ENCODE measurements around the gene CDX2. TPM values are rescaled to one million over a fixed set of nuclear protein-coding genes. Genes with fewer than 3 reads are reported as not detected.
A peak's percentile ranks its signal among the peaks of the same experiment; 100 is the strongest.

CDX2 gene
- total RNA-seq, 1 experiment from 2014 or later = not detected

DNA sequence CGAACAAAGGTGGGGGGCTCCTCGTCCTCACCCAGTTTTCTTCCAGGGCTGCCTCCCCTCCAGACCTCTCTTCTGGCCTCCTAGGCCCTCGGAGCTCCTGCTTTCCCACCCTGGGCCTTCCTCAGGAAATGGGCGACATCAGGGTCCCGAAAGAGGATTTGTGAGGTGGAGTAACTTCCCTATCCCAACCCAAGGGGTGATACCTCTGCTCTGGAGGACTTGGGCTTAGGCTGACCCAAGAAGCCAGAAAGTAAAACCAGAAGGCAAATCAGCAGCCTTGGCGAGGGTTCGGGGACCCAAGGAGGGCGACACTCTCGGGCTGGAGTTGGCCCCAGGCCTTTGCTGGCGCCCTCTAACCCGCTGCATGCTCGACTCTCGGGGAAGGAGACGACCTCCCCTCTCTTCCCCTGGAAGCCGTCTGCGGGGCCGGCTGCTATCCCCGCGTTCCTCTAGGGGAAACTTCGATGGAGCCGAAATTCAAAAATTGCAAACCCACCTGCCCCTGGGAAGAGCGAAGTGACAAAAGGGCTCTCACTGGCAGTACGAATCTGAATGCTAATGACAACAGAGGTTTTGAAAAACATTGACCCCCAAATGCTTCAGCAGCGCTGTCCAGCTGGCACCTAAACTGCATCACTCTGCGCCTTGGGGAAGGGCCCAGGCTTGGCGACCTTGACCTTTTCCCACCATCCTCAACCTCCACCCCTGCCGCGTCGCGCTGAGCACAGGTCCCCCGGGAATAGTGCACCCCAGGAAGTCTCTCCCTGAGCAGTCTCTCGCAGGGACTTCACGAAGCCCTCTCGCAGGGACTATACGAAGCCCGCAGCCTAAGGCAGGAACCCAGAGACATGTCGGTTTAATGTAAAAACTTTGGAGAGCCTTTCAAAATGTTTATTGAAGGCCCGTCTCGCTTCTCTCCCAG, 46.9 kb downstream of the CDX2 start:
- Histone ChIP-seq H3K36me3 (replicated peaks; ENCODE audit: control insufficient read depth, insufficient read depth, low read length) (no peaks in the 10 kb centered on the region), H3K27me3 (ENCODE audit: control insufficient read depth, insufficient read depth, low read length) (peaks cover 100% of the 10 kb centered on the region), H3K4me3 (ENCODE audit: insufficient read depth, low read depth, low read length) (no peak overlapping the region)
- peak; percentile 67 for DNase-seq

- Histone ChIP-seq H3K27me3 (ENCODE audit: control insufficient read depth, insufficient read depth, low read length) (peaks cover 100% of the 10 kb centered on the region), H3K36me3 (replicated peaks; ENCODE audit: control insufficient read depth, insufficient read depth, low read length) (no peaks in the 10 kb centered on the region), H3K4me3 (ENCODE audit: insufficient read depth, low read depth, low read length) (no peak overlapping the region)
- peak; percentile 68 for DNase-seq
Measured at GRCh38 chr13:27921421-27921960, 47.6 kb downstream of the CDX2 start.

GRCh38 chr13:27920677-27921420, 48.3 kb downstream of the CDX2 start:
- Histone ChIP-seq H3K36me3 (replicated peaks; ENCODE audit: control insufficient read depth, insufficient read depth, low read length) (no peaks in the 10 kb centered on the region), H3K4me3 (ENCODE audit: insufficient read depth, low read depth, low read length) (no peak overlapping the region), H3K27me3 (ENCODE audit: control insufficient read depth, insufficient read depth, low read length) (peaks cover 99% of the 10 kb centered on the region)
- DNase-seq = peak; percentile 70

DNA sequence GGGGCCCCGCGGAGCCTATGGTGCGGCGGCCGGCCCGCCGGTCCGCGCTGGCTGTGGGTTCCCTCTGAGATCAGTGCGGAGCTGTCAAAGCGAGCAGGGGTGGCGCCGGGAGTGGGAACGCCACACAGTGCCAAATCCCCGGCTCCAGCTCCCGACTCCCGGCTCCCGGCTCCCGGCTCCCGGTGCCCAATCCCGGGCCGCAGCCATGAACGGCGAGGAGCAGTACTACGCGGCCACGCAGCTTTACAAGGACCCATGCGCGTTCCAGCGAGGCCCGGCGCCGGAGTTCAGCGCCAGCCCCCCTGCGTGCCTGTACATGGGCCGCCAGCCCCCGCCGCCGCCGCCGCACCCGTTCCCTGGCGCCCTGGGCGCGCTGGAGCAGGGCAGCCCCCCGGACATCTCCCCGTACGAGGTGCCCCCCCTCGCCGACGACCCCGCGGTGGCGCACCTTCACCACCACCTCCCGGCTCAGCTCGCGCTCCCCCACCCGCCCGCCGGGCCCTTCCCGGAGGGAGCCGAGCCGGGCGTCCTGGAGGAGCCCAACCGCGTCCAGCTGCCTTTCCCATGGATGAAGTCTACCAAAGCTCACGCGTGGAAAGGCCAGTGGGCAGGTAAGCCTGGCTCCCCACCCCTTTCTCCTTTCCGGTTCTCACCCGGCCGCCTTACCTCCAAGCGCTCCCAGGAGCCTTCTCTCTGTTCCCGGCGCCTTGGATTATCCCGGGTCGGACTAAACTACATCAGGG, 49.0 kb downstream of the CDX2 start, which contains the start of gene PDX1:
Gene PDX1 (plus strand): TSS at position 67 of the 743 bp plus-strand sequence. CDS start 139 bp downstream, at position 206.
- Histone ChIP-seq H3K4me3 (ENCODE audit: insufficient read depth, low read depth, low read length) (no peak within 1 kb of the TSS), H3K27me3 (ENCODE audit: control insufficient read depth, insufficient read depth, low read length) (peaks cover 99% of the 10 kb centered on the region), H3K36me3 (replicated peaks; ENCODE audit: control insufficient read depth, insufficient read depth, low read length) (no peaks in the 10 kb centered on the region)
- peak; percentile 53 for DNase-seq

GRCh38 chr13:27919659-27919933, 49.5 kb downstream of the CDX2 start:
- no peaks in the 10 kb centered on the region for H3K36me3 ChIP-seq (replicated peaks; ENCODE audit: control insufficient read depth, insufficient read depth, low read length)
- H3K4me3 ChIP-seq (ENCODE audit: insufficient read depth, low read depth, low read length) = no peak overlapping the region
- peak; percentile 94 for DNase-seq
- H3K27me3 ChIP-seq (ENCODE audit: control insufficient read depth, insufficient read depth, low read length) = peaks cover 98% of the 10 kb centered on the region

- Histone ChIP-seq H3K36me3 (replicated peaks; ENCODE audit: control insufficient read depth, insufficient read depth, low read length) (no peaks in the 10 kb centered on the region), H3K4me3 (ENCODE audit: insufficient read depth, low read depth, low read length) (no peak overlapping the region), H3K27me3 (ENCODE audit: control insufficient read depth, insufficient read depth, low read length) (peaks cover 95% of the 10 kb centered on the region)
- peak; percentile 38 for DNase-seq
Measured at GRCh38 chr13:27918918-27919658, 50.0 kb downstream of the CDX2 start.

GRCh38 chr13:27918041-27918917, 50.8 kb downstream of the CDX2 start:
- H3K4me3 ChIP-seq (ENCODE audit: insufficient read depth, low read depth, low read length) = no peak overlapping the region
- H3K27me3 ChIP-seq (ENCODE audit: control insufficient read depth, insufficient read depth, low read length) = peaks cover 94% of the 10 kb centered on the region
- H3K36me3 ChIP-seq (replicated peaks; ENCODE audit: control insufficient read depth, insufficient read depth, low read length) = no peaks in the 10 kb centered on the region
- DNase-seq = peak; percentile 54

DNA sequence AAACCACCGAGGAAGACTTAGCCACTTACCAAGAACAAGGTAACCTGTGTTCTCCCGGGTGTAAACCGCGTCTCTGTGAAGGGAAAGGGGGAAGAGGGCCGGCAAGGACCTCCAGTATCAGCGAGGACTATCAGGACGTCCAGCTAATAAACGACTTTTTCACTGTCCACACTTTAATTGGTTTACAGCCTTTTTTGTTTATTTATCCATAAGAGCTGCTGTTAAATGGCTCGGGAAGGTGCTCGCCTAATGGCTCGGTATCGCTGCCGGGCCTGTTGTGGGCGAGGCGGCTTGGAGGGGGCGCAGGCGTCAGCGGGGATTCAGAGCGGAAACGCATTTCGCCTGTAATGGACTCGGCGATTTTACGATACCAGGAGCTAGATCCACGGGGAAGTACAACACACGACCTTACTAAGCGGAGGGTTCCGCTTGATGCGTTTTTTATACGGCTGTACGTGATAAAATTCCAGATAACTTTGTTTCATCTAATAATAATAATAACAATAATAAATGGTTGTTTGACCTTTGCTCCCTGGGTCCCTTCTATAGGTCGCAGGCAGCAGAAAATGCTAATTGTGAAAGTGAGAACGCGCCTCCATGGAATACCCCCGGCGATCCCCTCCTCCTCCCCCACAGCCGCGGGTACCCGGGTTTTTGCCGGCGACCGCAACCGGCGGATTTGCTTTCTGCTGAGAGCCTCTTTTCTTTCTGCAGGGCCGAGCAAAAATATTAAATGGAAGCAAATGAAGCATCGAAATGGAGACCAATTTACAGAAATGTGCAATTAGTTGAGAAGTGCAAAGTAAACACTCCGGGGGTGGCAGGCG, 51.8 kb downstream of the CDX2 start:
- Histone ChIP-seq H3K4me3 (ENCODE audit: insufficient read depth, low read depth, low read length) (no peak overlapping the region), H3K36me3 (replicated peaks; ENCODE audit: control insufficient read depth, insufficient read depth, low read length) (no peaks in the 10 kb centered on the region), H3K27me3 (ENCODE audit: control insufficient read depth, insufficient read depth, low read length) (peaks cover 85% of the 10 kb centered on the region)
- peak; percentile 67 for DNase-seq

- peak; percentile 30 for DNase-seq
- peaks cover 68% of the 10 kb centered on the region for H3K27me3 ChIP-seq (ENCODE audit: control insufficient read depth, insufficient read depth, low read length)
Measured at GRCh38 chr13:27915301-27916207, 53.6 kb downstream of the CDX2 start.

GRCh38 chr13:27913160-27913559, 56.0 kb downstream of the CDX2 start:
- Histone ChIP-seq H3K27me3 (ENCODE audit: control insufficient read depth, insufficient read depth, low read length) (peaks cover 45% of the 10 kb centered on the region), H3K4me3 (ENCODE audit: insufficient read depth, low read depth, low read length) (no peak overlapping the region), H3K36me3 (replicated peaks; ENCODE audit: control insufficient read depth, insufficient read depth, low read length) (no peaks in the 10 kb centered on the region)
- DNase-seq = no peak

More at GRCh38 chr13:27915301-27916207, 53.6 kb downstream of the CDX2 start:
- Histone ChIP-seq H3K4me3 (ENCODE audit: insufficient read depth, low read depth, low read length) (no peak overlapping the region), H3K36me3 (replicated peaks; ENCODE audit: control insufficient read depth, insufficient read depth, low read length) (no peaks in the 10 kb centered on the region)

DNA sequence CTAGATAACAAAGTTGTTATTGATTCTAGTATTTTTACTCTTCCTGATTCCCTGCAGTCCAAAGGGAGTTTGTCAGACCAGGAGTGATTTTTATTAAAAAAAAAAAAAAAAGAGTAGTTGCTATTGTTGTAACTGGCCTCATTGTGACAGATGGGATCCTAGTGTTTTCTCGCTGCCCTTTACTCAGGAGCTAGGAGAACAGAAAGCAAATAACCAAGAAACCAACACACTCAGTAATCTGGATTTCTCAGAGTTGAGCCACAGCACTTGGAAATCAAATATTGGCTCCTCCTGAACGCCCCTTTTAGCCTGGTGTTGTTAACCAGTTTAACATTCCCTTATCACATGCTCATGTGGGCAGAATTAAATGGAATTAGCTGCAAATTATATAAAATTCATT, 57.6 kb downstream of the CDX2 start:
- no peak overlapping the region for H3K4me3 ChIP-seq (ENCODE audit: insufficient read depth, low read depth, low read length)
- peaks cover 29% of the 10 kb centered on the region for H3K27me3 ChIP-seq (ENCODE audit: control insufficient read depth, insufficient read depth, low read length)
- no peak for DNase-seq
- no peaks in the 10 kb centered on the region for H3K36me3 ChIP-seq (replicated peaks; ENCODE audit: control insufficient read depth, insufficient read depth, low read length)
